A673 (cell line): ENCODE results near the gene MON2. TPM values are rescaled to one million over a fixed set of nuclear protein-coding genes. Genes with fewer than 3 reads are reported as not detected.
A peak's percentile ranks its signal among the peaks of the same experiment; 100 is the strongest.

Experiments
- BruUV-seq: library from RNA; stranded (reverse); fragments of 400-500 nt; replicated peaks from 2 replicates; lab custom pipeline; 2021; lab: Mats Ljungman, UMichigan
- CTCF ChIA-PET: fragments of 300-600 bp; sonication (Branson Sonifier 250); formaldehyde crosslinking; loops from one replicate; lab custom pipeline; 2022; ENCODE audit warnings: antibody characterized with exemption; lab: Charles Lee
- POLR2A ChIA-PET: fragments of 300-600 bp; sonication (Branson Sonifier 250); formaldehyde crosslinking; loops from one replicate; lab custom pipeline; 2022; ENCODE audit warnings: antibody characterized with exemption; ENCODE audit not compliant: low non-redundant PET; lab: Charles Lee
- DNase-seq: peaks from one replicate; pipeline ENCODE4 v3.0.0-alpha.2; 2015; ENCODE audit warnings: low spot score
- H3K27ac ChIP-seq: fragments of 200-600 bp; sonication (generic); 2 replicates; pipeline ENCODE4 v1.5.1; 2016; ENCODE audit warnings: mixed run types, low read depth, mild to moderate bottlenecking, mixed read lengths, antibody characterized with exemption, low read length; ENCODE audit not compliant: poor library complexity, severe bottlenecking
- H3K27me3 ChIP-seq: fragments of 200-600 bp; sonication (generic); replicated peaks from 2 replicates; pipeline ENCODE4 v1.6.1; 2017; ENCODE audit warnings: mixed run types, low read depth, mild to moderate bottlenecking, mixed read lengths, antibody characterized with exemption, low read length; ENCODE audit not compliant: insufficient read depth, poor library complexity
- H3K36me3 ChIP-seq: fragments of 200-600 bp; sonication (generic); 2 replicates; pipeline ENCODE4 v1.6.1; 2016; ENCODE audit warnings: mixed run types, mild to moderate bottlenecking, mixed read lengths, antibody characterized with exemption, low read length; ENCODE audit not compliant: insufficient read depth, poor library complexity, severe bottlenecking
- H3K4me1 ChIP-seq: fragments of 200-600 bp; sonication (generic); 2 replicates; pipeline ENCODE4 v1.6.1; 2017; ENCODE audit warnings: mixed run types, mild to moderate bottlenecking, mixed read lengths, antibody characterized with exemption, low read length; ENCODE audit not compliant: insufficient read depth, poor library complexity, severe bottlenecking
- H3K4me3 ChIP-seq: fragments of 200-600 bp; sonication (generic); 2 replicates; pipeline ENCODE4 v1.5.1; 2016; ENCODE audit warnings: low read depth, mixed run types, mild to moderate bottlenecking, mixed read lengths, low read length; ENCODE audit not compliant: poor library complexity, severe bottlenecking
- H3K9me3 ChIP-seq: fragments of 200-600 bp; sonication (generic); 2 replicates; pipeline ENCODE4 v1.6.1; 2016; ENCODE audit warnings: mixed run types, low read depth, mild to moderate bottlenecking, mixed read lengths, antibody characterized with exemption, low read length; ENCODE audit not compliant: poor library complexity, severe bottlenecking
- EZH2 ChIP-seq: fragments of 200-600 bp; sonication (generic); IDR thresholded peaks from 2 replicates; pipeline ENCODE4 v1.6.1; 2017; ENCODE audit warnings: borderline replicate concordance, low read depth, mild to moderate bottlenecking, mixed read lengths, antibody characterized with exemption, low read length; ENCODE audit not compliant: poor library complexity, severe bottlenecking
- intact Hi-C: fragments of 100-400 bp; cut with micrococcal nuclease; formaldehyde crosslinking; loops from one replicate; pipeline ENCODE4 v1.10.0; 2022; ENCODE audit not compliant: unreplicated experiment
- total RNA-seq: library from RNA; stranded (reverse); gene quantifications from 2 replicates; pipeline ENCODE4 v1.2.3, GENCODE V29; 2021
- TF ChIP-seq, protein P1 (sequence below): fragments of 300-800, 200-600 bp; sonication (generic); conservative IDR thresholded peaks from 2 replicates; pipeline ENCODE4 v1.5.1; 2017; ENCODE audit warnings: low read depth, mild to moderate bottlenecking, antibody characterized with exemption, low read length, moderate library complexity, mixed read lengths

The MON2 gene
- total RNA-seq, 1 experiment from 2014 or later: 36.0 TPM

- Histone ChIP-seq H3K9me3 (no peaks in the 10 kb centered on the region), H3K36me3 (no peaks in the 10 kb centered on the region), H3K4me1 (no peaks in the 10 kb centered on the region), H3K4me3 (no peak overlapping the region), H3K27ac (no peak overlapping the region), H3K27me3 (no peaks in the 10 kb centered on the region)
- TF ChIP-seq EZH2: no peak
- TF ChIP-seq, protein P1, sequence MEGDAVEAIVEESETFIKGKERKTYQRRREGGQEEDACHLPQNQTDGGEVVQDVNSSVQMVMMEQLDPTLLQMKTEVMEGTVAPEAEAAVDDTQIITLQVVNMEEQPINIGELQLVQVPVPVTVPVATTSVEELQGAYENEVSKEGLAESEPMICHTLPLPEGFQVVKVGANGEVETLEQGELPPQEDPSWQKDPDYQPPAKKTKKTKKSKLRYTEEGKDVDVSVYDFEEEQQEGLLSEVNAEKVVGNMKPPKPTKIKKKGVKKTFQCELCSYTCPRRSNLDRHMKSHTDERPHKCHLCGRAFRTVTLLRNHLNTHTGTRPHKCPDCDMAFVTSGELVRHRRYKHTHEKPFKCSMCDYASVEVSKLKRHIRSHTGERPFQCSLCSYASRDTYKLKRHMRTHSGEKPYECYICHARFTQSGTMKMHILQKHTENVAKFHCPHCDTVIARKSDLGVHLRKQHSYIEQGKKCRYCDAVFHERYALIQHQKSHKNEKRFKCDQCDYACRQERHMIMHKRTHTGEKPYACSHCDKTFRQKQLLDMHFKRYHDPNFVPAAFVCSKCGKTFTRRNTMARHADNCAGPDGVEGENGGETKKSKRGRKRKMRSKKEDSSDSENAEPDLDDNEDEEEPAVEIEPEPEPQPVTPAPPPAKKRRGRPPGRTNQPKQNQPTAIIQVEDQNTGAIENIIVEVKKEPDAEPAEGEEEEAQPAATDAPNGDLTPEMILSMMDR: peak; percentile 73
- ChIA-PET POLR2A (no interaction called here), CTCF (interaction anchor here (0.6 to 1.8 kb wide), 5 partner anchors 202 to 218 kb away, joined by 3 to 18 read pairs (median 3); no protein-coding TSS in a partner anchor)
- intact Hi-C loops: loop anchor here (1.0 to 10.0 kb wide), 2 partner anchors 147 to 213 kb away; no protein-coding TSS in a partner anchor
- no TSS peak for BruUV-seq
- DNase-seq: peak; percentile 62
These were observed 114.8 kb downstream of the MON2 start for GRCh38 chr12:62581288-62582064.

DNA sequence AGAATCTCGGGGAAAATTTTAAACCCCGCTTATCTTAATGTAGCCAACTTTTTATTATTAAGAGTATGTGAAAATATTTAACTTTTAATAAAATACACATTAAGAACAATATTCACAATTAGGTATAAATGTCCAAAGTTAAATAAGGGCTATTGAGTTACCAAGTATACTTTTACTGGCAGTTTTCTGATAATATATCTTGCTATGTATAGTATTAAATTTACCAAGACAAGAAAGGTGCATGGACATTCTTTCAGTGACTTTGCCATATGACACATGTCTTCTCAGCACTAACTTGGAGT is 115.4 kb downstream of the MON2 start:
- BruUV-seq: no TSS peak
- Histone ChIP-seq H3K36me3 (no peaks in the 10 kb centered on the region), H3K4me3 (no peak overlapping the region), H3K9me3 (no peaks in the 10 kb centered on the region), H3K27me3 (no peaks in the 10 kb centered on the region), H3K27ac (no peak overlapping the region), H3K4me1 (no peaks in the 10 kb centered on the region)
- no peak for DNase-seq
- POLR2A ChIA-PET: no interaction called here
- intact Hi-C loops: loop anchor here (10.0 kb wide), 1 partner anchor 147 kb away; no protein-coding TSS in a partner anchor
- TF ChIP-seq EZH2: no peak
- TF ChIP-seq, protein P1: no peak
- CTCF ChIA-PET: interaction anchor here (1.0 to 1.8 kb wide), 2 partner anchors 212 to 217 kb away, joined by 7 to 18 read pairs; no protein-coding TSS in a partner anchor

DNA sequence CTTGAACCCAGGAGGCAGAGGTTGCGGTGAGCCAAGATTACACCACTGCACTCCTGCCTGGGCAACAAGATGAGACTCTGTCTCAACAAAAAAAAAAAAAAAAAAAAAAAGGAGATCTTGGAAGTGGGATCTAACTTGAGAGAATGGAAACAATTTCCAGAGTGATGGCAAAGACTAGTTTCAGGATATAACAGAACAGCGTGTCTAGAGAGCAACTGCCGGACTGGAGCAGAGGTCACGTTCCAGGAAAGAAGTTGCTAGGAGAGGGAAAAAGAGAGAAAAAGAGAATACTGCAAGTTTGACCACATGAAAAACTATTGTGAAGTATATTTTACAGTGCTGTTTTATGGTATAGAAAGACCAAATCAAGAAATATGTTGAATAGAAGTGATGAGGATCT is 118.0 kb downstream of the MON2 start:
- no peak overlapping the region for H3K4me3 ChIP-seq
- POLR2A ChIA-PET: no interaction called here
- H3K4me1 ChIP-seq: no peaks in the 10 kb centered on the region
- TF ChIP-seq, protein P1: no peak
- TF ChIP-seq EZH2: no peak
- intact Hi-C loops: loop anchor here (10.0 kb wide), 1 partner anchor 150 kb away; no protein-coding TSS in a partner anchor
- no TSS peak for BruUV-seq
- CTCF ChIA-PET: no interaction called here
- no peak overlapping the region for H3K27ac ChIP-seq
- DNase-seq: no peak
- H3K9me3 ChIP-seq: no peaks in the 10 kb centered on the region
- H3K27me3 ChIP-seq: no peaks in the 10 kb centered on the region
- H3K36me3 ChIP-seq: no peaks in the 10 kb centered on the region
